Dermis blood vessel endothelial cell (primary cell): Measurements from ENCODE around the gene TMEM218. TPM values are rescaled to one million over a fixed set of nuclear protein-coding genes. Genes with fewer than 3 reads are reported as not detected.

ENCODE experiments used
- DNase-seq: peaks from one replicate; pipeline ENCODE4 v3.0.0; 2010
- total RNA-seq: library from RNA; depleted of rRNA; stranded (reverse); fragments of >200 nt; gene quantifications from 2 replicates; pipeline ENCODE4 v1.2.3, GENCODE V29; 2014

TMEM218 gene
- 23.1 and 24.2 TPM in 2 replicates for total RNA-seq

DNA sequence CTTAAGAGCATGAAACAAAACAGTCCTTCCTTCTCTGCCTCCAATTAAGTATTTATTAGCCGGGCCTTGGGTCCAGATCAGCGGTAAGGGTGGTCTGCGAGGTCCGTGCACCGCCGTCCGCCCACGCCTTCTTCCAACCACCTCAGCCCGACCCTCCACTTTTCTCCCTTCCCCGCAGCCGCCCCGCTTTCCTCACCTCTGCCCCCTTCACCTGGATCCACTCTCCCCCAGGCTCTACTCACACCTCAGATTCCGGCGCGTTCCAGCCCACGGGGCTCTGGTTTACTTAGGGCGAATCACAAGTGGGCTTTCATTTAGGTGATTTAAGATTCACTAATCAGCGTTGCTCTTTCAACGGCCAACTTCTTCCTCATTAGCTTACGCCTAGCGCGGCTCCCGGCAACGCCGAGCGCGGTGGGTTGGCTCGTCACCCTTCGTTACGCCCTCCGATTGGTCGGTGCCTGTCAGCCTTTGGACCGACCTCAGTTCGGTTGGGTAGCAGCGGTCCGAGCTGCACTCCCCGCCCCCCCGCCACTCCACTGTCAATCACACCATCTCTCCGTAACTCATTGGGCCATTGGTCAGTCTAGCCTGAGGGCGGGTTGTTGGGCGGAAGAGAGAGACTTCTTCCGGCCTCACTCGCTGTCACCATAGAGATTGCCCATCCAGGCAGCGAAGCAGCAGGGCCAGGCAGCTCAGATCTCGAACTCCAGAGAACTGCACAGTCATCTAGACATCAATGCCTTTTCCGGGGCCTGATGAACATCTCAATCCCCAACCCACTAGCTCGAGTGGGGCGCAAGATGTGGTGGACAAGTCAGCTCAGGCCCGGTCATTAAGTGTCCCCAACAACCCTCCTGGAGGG, at the start of gene TMEM218:
Gene TMEM218 (minus strand): TSS at position 284 of the 865 bp plus-strand sequence. CDS start 9,385 bp downstream, outside the sequence.
- peak; percentile 100 for DNase-seq

DNA sequence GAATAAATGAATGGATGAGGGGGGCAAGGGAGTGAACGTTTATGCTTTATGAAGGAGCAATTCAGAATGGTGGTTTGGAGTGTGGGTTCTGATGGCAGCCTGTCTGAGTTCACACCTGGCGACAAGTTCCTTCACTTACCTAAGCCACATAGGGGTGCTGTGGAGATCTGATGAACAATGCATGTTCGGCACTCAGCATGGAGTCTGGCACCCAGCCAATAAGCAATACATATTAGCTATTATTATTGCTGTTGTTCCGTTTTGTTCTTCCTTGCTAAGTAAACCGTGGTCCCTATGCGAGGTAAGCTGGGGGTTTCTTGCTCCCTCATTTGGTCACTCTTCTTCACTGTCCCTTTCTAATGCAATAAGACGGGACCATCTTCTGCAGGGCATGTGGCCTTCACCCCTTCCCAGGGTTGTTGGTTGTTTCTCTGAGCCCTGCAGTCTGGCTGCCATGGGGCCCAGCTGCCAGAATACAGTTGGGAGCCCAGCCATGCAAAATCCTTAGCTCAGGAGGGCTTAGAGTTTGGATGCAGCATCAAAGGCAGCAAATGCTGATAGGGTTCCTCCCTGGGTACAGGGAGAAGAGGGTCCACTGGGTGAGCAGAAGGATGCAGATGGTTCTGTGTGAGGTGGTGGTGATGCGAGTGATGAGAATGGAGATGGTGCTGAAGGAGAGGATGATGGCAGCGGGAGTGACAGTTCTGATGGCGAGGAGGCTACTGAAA, 46.7 kb upstream of the TMEM218 start:
- peak; percentile 24 for DNase-seq

DNA sequence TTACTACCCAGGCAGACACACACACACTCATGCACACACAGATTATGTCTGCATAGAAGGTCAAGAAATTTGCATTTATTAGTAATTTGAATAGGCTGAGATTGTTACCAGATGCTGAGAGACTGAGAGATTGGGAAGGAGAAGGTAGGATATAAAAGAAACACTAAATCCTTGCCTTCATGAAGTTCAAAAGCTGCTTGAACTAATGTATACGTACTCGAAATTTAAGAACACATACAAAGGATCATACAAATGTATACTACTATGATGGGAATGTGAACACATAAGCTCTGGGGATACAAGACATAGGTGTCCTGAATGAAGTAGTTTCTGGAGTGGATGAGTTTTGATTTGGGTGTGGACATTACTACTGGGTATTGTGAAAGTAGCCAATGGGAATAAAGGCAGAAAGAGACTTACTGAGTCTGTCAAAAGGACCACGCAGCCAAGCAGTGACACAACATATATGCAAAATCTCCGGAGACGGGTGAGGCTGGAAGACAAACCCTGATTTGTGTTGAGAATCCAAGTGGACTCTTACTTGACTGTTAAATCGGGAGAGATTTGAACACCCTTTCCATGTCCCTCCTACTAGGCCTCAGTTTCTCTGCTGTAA, 45.8 kb upstream of the TMEM218 start:
- DNase-seq: no peak

DNA sequence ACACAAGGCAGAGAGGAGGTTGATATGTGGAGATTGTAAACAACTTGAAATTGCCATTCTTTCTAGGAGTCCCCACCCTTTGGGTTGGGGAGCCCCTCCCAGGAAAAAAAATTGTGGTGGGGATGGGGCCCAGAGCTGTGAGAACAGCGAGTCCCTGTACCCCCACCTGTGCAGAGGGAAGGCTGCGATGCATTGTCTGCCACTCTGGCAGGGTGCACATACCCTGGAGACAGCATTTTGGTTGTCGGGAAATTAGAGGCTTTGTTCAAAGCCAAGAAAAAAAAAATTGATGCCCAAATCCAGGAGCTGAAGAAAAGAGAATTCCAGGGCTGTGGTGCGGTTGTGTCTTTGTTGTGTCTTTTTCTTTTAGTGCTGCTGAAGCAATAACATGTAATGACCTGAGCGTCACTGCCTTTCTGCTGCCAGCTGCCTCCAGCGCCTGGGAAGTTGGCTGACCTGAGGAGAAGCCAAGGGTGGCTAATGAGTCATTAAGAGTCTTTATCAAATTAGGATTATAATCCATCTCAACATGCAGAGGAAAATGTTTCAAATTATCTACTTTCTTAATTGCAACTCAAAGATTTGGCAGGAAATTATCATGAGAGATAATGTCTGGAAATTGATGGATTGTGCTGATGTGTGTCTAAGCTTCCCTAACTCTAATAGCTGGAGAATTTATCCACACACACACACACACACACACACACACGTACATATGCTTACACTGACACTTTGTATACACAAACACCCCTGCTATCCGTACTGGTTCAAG, 45.1 kb upstream of the TMEM218 start:
- DNase-seq: no peak

DNA sequence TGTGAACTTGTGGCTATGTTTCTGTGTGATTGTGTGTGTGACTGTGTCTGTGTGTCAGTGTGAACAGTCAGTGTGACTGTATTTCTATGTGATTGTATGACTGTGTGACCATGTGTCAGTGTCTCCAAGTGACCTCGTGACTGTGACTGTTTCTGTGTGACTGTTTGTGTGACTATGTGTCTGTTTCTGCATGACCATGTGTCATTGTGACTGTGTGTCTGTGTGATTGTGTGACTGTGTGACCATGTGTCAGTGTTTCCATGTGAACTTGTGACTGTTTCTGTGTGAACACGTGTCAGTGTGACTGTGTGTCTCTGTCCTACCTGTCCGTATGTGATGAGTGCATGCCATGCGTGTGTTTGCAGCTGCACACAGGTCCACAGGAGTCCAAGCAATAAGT, 44.3 kb upstream of the TMEM218 start:
- no peak for DNase-seq

DNA sequence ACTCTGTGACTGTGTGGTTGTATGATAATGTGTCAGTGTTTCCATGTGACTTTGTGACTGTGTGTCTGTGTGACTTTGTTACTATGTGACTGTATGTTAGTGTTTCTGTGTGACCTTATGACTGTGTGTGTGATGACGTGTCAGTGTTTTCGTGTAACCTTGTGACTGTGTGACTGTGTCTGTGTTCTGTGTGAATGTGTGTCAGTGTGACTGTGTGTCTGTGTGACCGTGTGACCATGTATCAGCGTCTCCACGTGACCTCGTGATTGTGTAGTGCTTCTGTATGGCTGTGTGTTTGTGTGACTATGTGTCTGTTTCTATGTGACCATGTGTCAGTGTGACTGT, 43.6 kb upstream of the TMEM218 start:
- DNase-seq: no peak

DNA sequence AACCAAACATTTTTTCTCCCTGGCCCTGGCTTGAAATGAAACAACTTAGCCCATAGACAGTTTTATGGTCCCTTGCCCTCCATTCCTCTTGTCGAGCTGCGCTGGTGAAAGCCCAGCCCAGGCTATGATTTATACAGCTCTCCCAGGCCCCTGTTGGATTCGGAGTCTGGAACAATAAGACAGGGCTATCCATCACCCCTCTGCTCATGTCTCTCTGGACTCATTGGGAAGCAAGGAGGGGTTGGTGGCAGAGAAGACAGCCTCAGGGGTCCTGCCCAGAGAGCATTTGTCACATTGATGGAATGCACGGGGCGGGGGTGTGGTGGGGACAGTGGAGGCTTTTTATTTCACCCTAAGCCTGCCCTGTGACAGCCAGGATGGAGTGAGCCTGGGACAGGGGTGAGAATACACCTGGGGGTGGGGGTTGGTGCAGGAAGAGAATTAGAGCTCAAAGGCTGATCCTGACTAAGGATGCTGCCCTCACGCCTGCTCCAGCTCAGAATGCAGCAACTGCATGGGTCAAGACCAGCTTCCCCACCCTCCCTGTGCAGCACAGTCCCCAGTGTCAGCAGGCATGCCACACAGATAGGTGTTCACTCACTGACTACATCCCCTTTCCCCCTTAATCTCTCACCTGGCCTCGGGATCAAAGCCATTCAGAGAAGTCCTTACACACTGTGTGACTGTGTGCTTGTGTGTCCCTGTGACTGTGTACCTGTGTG, 43.1 kb upstream of the TMEM218 start:
- DNase-seq: no peak

DNA sequence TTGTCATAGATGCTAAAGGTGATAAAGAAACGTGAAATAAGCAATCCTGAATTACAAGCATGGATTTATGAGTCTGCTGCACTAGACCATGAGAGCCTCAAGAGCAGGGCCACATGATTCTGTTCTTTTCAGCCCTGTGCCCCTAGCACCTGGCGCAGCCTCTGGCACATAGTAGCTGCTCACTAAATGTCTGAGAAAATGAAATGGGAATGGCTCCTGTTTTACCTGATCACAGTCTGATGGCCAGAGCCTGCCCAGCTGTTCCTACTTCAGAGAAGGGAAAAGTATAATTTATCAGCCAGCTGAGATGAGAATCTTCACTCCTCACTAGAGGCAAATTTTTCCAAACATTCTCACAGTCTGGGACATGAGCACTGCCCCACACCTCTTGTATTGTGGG, 42.4 kb upstream of the TMEM218 start:
- DNase-seq: no peak

DNA sequence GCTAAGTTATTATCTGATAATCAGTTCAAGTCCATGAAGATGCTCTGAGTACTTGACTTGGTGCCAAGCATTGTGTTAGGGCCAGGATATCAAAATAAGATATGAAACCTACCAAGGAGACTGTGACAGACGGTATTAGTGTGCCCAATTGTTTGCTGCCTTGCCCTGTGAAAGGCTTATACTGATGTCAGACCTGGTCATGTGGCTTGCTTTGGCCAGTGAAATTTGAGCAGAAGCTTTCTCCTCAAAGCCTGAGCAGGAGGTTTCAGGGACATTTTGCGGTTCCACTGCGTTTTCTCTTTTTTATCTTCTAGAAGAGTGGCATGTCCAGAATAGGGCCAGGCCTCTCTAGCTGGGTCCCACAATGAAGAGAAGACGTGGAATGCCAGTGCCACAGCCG, 37.3 kb upstream of the TMEM218 start:
- DNase-seq: no peak

DNA sequence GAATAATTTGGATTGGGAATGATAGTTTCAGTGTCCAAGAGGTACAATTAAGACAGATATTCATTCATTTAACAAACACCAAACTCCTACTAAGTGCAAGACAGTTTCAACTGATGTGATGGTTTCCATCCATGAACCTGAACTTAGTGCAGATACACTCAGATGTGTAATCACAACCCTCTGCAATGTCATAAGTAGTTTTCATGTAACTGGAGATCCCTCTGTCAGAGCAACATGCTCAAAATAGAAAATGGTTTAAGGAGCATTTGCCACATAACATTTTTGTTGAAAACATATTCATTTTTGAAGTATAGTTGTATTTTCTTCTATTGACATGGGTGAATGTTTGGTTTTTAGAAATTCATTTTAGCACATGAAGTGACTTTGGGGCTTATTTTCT, 36.6 kb upstream of the TMEM218 start:
- DNase-seq: no peak

DNA sequence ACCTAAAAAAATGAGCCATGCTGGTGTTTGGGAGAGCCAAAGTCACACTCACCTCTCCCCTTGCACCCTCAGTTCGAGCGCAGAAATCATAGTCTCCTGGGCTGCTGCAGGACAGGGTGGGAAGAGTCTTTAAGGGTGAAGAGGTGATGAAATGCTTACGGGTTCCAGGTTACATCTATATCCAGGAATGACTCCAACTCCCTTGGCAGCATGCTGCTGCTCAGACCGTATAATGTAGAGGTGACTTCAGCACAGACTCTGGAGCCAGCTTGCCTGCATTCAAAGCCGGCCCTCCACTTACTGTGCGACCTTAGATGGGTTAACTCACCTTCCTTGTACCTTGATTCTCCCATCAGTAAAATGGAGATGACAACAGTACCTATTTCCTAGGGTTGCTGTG, 35.9 kb upstream of the TMEM218 start:
- no peak for DNase-seq

DNA sequence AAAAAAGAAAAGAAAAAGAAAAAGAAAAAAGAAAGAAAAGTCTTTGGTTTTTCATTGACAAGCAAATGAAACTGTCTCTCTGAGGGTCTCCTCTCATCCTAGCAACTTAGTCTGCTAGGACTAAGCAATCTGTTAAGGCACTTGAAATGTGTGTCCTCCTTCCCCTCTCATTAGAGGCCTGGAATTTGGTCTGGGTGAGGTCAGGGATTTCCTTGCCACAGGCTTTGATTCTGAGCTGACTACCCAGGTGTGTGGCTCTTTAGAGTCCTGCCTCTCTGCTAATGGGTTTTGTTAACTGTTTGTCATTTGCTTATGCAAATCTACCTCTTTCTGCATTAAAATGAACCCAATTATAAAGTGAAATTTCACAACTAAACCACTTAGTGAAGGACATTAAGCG, 34.8 kb upstream of the TMEM218 start:
- DNase-seq: no peak

DNA sequence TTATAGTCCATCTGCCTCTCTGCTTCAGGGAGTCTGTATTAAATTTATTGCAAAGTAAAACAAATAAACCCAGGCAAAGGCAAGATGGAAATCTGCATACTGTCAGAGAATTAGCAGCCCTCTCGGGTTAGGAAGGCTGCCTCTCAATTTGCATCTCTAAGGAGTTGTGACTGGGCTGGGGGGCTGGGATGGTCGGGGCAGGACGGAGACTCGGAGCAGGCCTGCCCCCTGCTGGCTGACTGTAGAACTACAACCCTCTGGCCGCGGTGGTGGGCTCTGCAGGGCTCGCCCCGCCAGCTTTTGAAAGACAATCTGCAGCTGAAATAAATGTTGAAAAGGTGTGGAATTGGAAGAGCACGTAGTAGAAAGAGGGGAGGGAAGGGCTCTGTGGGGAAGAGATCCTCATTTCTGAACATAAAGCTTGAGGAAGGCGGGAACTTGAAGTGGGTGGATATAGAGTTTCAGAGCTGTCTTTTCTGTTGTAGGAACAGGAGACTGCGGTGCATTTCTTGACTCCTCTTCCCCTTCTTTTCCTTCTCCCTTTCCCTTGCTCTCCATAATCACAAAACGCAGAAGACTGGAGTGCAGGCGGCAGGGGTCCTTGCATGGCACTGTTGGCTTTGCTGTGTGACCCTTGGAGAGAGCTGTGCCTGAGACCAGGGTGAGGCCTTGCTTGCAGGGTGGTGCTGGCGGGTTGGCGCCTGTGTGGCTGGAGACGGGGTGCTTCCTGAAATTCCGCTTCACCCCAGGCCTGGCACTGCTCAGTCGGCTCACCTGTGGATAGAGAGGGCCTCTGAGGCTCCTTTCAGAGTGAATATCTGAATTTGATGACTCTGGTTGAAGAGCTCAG, 30.5 kb upstream of the TMEM218 start:
- peak; percentile 61 for DNase-seq

DNA sequence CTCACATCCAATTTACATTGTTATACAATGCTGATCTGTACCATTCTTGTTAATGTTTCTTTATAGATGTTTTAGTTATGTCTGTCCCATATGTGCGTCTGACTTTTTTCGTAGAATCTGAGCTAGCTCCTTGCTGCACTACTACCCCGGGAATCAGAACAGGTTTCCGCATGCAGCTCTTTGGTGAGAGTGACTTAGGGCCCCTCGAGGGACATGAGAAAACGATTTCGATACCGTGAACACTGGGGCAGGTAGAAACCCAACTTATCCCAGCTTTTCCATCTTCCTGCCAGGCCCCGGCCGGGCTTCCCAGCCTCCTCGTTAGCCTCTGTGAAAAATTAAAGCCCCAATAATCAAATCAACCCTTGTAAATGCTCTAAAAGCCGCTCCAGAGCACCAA, 29.8 kb upstream of the TMEM218 start:
- DNase-seq: no peak

DNA sequence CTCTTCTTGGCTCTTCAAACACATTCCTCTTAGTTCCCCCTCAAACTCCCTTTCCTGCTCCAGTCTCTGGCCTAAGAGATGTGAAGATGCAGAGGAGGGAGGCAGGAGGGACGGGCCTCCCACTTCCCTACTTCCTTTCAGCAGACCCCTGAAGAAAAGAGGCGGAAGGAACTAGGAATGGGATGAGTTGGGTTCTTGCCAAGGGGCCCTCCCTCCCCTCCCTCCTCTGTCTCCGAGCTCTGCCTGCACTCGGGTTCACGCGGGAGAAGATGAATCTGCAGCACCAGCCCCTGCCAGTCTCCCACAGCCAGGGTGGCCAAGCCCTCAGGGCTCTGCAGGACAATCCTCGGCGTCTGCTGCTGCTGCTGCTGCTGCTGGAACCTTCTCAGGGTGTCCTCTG, 28.8 kb upstream of the TMEM218 start:
- no peak for DNase-seq

DNA sequence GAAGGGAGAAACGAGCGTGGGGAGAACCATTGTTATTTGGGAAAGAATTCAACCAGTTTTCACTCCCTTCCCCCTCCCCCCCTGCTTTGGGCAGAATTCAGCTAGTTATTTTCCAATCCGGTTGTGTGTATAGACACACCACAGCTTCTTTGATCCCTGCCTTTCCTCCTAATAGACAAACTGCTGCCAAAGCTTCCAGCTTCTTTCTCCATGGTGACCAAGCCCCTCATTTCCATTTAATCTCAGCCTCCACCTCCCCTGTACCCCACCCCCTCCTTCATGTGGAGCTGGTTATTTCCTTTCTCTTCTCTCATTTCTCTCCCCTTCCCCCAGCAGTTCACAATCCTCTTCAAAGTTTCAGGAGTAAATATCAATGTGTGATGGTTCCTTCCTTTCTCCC, 28.4 kb upstream of the TMEM218 start:
- no peak for DNase-seq

DNA sequence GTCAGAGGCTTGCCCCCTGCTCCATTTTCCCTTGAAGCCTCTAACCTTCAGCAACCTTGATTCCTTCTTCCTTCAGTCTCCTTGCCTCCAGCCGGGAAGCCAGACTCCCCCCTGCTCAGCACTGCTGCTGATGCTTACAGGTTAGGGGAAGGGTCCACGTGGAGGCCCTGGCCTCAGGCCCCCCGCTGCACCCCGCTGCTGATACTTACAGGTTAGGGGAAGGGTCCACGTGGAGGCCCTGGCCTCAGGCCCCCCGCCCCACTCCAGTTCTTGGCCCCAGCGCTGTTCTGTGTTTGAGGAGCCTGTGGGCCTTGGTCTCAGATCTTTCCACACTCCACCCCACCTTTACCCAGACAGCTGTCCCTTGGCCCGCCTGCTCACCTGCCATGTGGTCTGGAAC, 27.5 kb upstream of the TMEM218 start:
- DNase-seq: no peak

DNA sequence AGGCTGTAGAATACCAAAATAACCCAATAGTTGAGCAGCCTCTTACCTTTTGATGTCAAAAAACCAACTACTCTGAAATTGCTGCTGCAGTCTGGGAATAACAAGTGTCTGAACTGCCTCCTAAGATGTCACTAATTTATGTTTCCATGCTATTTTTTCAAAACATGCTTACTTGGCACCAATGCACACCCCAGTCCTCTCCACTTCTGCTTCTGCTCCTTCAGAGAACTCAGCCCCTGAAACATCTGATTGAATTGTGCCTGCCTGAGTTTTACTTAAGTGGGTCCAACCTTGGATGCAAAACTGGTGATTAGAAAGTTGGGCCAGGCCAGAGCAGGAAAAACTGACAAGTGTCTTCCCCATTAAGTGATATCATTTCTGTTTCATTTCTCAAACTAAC, 24.6 kb upstream of the TMEM218 start:
- DNase-seq: no peak

DNA sequence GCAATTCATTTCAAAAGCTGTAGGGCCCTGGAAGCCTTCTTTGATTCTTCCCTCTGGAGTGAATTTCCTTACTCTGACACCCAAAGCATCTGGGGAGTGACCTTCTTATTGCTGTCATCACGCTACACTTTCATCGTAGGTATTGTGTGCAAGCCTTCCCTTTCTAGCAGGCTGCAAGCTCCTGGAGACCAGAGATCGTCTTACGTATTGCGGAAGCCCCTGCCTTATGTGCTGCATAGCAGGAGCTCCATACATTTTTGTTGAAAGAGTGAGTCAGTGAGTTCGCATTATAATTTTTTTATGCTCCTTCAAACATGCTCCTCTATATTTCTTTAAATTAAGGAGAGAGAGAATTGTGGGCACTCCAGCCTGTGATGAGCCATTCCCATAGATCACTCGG, 21.2 kb upstream of the TMEM218 start:
- DNase-seq: no peak

DNA sequence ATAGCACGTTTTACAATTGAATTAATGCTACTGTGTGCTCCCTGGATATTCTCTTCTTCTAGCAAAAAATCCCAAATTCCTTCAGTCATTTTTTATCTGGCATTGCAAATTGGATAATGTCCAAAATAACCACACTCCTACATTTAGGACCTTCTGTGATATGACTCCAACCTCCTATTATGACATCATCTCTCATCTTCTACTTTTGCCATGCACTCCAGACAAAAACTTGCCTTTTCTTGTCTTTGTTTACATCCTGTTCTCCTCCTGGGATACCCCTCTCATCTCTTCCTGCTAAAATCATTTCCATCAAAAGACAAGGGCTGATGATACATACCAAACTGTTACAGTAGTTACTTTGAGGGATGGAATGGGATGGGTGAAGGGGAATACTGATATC, 20.6 kb upstream of the TMEM218 start:
- DNase-seq: no peak

DNA sequence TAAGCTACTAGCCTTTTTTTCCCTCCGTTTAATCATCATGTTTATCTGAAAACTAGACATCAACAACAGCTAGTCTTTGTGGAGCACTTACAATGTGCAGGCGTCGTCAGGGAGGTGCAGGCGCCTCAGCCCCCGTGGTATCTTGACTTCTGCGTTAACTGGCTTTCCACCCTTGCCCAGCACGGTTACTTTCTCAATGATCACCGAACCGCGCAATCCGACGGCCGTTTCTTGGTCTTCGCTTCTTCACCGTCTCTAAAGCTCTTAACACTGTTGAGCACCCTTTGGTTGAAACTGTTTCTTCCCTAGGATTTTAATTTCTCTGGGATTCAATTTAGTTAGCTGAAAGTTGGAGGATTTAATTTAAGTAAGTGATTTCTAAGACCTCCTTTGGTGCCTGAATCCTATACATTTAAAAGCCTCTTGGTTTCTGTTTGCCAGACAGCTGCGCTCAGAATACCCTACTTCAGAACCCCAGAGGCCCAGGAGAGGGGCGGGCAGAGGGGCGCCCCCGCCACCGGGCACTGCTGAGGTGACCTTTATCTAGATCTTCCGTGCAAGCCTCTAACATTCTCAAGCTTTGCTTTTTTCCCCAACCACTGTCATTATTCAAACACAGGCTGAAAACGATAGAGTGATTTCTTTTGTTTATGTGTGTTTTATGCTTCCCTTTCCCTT, 18.0 kb upstream of the TMEM218 start:
- no peak for DNase-seq
